ENCODE results near the gene MAD1L1. TPM values are rescaled to one million over a fixed set of nuclear protein-coding genes. Genes with fewer than 3 reads are reported as not detected.

The MAD1L1 gene
- total RNA-seq, 2 donors from 2014 or later, result 59.1 to 61.4 TPM

DNA sequence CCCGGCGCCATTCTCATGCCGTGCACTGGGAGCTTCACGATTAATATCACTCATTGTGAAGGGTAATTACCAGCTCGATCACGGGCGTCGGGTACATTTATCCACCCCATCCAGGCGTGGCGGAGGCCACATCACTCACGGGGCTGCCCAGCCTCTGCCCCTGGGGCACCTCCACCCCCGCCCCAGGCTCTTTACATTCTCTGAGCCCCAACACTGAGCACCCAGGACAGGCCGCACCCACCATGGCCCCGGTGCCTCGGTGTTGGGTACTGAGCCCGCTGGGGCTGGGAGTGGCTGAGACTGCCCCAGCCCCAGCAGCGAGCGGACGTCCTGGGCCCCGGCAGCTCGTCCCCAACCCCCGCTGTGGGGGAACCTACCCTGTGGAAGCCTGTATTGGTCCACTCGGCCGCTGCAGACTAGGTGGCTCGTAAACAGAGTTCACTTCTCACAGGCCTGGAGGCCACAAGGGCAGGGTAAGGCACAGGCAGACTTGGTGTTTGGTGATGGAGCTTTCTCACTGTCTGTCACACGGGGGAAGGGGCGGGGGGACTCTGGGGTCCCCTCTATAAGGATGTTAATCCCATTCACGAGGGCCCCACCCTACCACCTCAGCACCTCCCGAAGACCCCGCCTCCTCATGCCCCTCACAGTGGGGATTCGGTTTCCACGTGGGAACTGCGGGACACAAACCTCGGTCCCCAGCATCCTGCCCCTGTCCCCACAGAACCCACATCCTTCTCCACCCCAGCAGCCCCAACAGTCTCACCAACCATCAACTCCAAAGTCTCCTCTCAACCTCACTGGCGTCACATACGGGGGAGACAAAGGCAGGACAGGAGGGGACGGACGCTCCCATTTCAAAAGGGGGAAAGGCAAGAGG, 378.5 kb downstream of the MAD1L1 start:
- Histone ChIP-seq H3K4me1 (ENCODE audit: control insufficient read depth, insufficient read depth, low read length) (peaks cover 4% of the 10 kb centered on the region), H3K27ac (ENCODE audit: low read depth, low read length) (no peak overlapping the region), H3K27me3 (ENCODE audit: control insufficient read depth, insufficient read depth, low read length, poor library complexity, severe bottlenecking) (no peaks in the 10 kb centered on the region), H3K36me3 (ENCODE audit: control insufficient read depth, insufficient read depth, low read length) (no peaks in the 10 kb centered on the region), H3K9ac (ENCODE audit: extremely low read depth, low read length, poor library complexity, severe bottlenecking) (no peak overlapping the region), H3K4me3 (ENCODE audit: low read length) (no peak overlapping the region), H3K9me3 (ENCODE audit: control insufficient read depth, low read length) (no peaks in the 10 kb centered on the region)
- no peaks in the 10 kb centered on the region for H3K9me3 Mint-ChIP-seq
- no peak overlapping the region for H3K27ac Mint-ChIP-seq
- H3K27me3 Mint-ChIP-seq (ENCODE audit: insufficient read depth), result no peaks in the 10 kb centered on the region
- no peak overlapping the region for H3K4me3 Mint-ChIP-seq
- peak; percentile 39 for DNase-seq
- no peaks in the 10 kb centered on the region for H3K4me1 Mint-ChIP-seq
- no peaks in the 10 kb centered on the region for H3K36me3 Mint-ChIP-seq (ENCODE audit: low read depth)
- TF ChIP-seq, protein P1, sequence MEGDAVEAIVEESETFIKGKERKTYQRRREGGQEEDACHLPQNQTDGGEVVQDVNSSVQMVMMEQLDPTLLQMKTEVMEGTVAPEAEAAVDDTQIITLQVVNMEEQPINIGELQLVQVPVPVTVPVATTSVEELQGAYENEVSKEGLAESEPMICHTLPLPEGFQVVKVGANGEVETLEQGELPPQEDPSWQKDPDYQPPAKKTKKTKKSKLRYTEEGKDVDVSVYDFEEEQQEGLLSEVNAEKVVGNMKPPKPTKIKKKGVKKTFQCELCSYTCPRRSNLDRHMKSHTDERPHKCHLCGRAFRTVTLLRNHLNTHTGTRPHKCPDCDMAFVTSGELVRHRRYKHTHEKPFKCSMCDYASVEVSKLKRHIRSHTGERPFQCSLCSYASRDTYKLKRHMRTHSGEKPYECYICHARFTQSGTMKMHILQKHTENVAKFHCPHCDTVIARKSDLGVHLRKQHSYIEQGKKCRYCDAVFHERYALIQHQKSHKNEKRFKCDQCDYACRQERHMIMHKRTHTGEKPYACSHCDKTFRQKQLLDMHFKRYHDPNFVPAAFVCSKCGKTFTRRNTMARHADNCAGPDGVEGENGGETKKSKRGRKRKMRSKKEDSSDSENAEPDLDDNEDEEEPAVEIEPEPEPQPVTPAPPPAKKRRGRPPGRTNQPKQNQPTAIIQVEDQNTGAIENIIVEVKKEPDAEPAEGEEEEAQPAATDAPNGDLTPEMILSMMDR (conservative IDR thresholded peaks at IDR 0.05), result no peak
- WGBS, 2 experiments (ENCODE audit: insufficient coverage in 1 of 2, insufficient read length in 1 of 2), result 92 to 93% methylated on average over 20 to 38 of the region's 38 CpGs

DNA sequence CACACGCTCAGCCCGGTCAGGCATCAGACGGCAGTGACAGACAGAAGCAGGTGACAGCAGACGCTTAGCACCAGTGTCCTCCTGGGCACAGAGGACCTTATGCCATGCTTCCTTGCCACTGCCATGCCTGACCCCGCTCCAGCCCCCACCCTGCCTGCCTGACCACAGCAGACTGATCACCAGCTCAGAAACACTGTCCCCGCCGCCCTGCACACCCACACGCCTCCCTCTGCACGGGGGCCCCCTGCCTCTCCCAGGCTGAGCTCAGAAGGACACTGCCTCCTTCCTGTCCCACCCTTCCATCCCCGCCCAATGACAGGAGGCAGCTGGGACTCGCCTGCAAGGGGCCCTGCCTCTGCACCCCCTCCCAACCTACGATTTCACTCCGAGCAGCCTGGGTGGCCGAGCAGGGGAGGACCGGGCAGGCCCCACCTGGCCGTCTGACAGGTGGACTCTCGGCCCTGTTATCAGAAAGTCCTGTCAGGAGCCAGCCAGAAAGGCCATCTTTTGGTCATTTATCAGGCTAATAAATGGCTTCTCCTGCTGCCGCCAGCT, 379.2 kb downstream of the MAD1L1 start:
- H3K9ac ChIP-seq (ENCODE audit: extremely low read depth, low read length, poor library complexity, severe bottlenecking), result no peak overlapping the region
- Mint-ChIP-seq H3K4me1 (no peaks in the 10 kb centered on the region), H3K36me3 (ENCODE audit: low read depth) (no peaks in the 10 kb centered on the region), H3K27ac (no peak overlapping the region), H3K27me3 (ENCODE audit: insufficient read depth) (no peaks in the 10 kb centered on the region), H3K9me3 (no peaks in the 10 kb centered on the region), H3K4me3 (no peak overlapping the region)
- DNase-seq, result peak; percentile 46
- no peak overlapping the region for H3K27ac ChIP-seq (ENCODE audit: low read depth, low read length)
- H3K4me1 ChIP-seq (ENCODE audit: control insufficient read depth, insufficient read depth, low read length), result peaks cover 4% of the 10 kb centered on the region
- no peaks in the 10 kb centered on the region for H3K27me3 ChIP-seq (ENCODE audit: control insufficient read depth, insufficient read depth, low read length, poor library complexity, severe bottlenecking)
- WGBS, 2 experiments (ENCODE audit: insufficient coverage in 1 of 2, insufficient read length in 1 of 2), result 92 to 98% methylated on average over 9 to 18 of the region's 18 CpGs
- no peak overlapping the region for H3K4me3 ChIP-seq (ENCODE audit: low read length)
- no peaks in the 10 kb centered on the region for H3K36me3 ChIP-seq (ENCODE audit: control insufficient read depth, insufficient read depth, low read length)
- no peaks in the 10 kb centered on the region for H3K9me3 ChIP-seq (ENCODE audit: control insufficient read depth, low read length)
- TF ChIP-seq, protein P1 (conservative IDR thresholded peaks at IDR 0.05), result no peak

DNA sequence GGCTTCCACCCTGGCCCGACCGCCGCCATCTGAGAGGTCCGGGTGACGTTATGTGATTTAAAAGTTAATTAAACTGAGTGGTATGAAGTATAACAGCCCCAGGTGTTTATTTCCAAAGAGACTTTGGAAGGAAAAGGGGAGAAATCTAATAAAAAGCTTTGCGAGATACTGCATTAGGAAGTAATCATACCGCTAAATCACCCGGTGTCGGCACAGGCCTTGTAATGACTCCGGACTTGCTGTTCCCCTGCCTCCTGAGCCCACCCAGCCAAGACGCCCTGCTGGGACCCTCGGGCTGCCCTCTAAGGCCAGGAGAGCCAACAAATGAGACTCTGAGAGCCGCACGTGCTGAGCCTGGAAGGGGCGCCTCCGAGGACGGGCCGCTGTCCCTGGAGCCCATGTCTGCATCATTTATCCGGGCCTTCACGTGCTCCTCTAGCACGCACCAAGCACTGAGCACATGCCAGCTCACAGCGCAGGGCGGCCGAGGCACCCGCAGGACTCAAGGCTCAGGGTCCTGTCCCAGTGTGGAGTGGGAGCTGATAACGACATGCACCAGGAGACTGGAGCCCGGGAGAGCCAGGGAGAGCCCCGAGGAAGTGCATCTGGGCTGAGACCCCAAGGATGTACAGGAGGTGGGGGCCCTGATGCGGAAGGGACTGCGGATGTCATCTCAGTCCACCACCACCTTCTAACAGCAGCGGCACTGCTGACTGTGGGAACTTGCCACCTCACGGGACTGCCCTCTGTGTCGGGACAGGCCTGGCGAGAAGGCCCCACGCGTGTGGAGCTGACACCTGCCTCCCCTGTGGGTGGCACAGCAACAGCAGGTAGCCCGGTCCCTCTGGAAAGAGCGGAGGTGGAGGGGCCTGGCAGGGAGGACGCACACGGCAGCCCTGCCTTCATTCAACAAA, 380.0 kb downstream of the MAD1L1 start:
- Histone ChIP-seq H3K4me3 (ENCODE audit: low read length) (no peak overlapping the region), H3K36me3 (ENCODE audit: control insufficient read depth, insufficient read depth, low read length) (no peaks in the 10 kb centered on the region), H3K27ac (ENCODE audit: low read depth, low read length) (no peak overlapping the region), H3K27me3 (ENCODE audit: control insufficient read depth, insufficient read depth, low read length, poor library complexity, severe bottlenecking) (no peaks in the 10 kb centered on the region), H3K9me3 (ENCODE audit: control insufficient read depth, low read length) (no peaks in the 10 kb centered on the region), H3K9ac (ENCODE audit: extremely low read depth, low read length, poor library complexity, severe bottlenecking) (no peak overlapping the region), H3K4me1 (ENCODE audit: control insufficient read depth, insufficient read depth, low read length) (peaks cover 4% of the 10 kb centered on the region)
- Mint-ChIP-seq H3K4me1 (no peaks in the 10 kb centered on the region), H3K36me3 (ENCODE audit: low read depth) (no peaks in the 10 kb centered on the region), H3K27ac (no peak overlapping the region), H3K9me3 (no peaks in the 10 kb centered on the region), H3K4me3 (no peak overlapping the region), H3K27me3 (ENCODE audit: insufficient read depth) (no peaks in the 10 kb centered on the region)
- TF ChIP-seq, protein P1 (conservative IDR thresholded peaks at IDR 0.05), result no peak
- 93 to 94% methylated on average over 33 to 40 of the region's 40 CpGs for WGBS, 2 experiments (ENCODE audit: insufficient coverage in 1 of 2, insufficient read length in 1 of 2)
- DNase-seq, result peak; percentile 45

Measured in endodermal cell (in vitro differentiated cells).